Stimulated activated CD4-positive, alpha-beta T cell treated with anti-CD3 and anti-CD28 coated beads, Interleukin-1b, Interleukin-23, amount 100 ng/mL, for 48 hours (primary cell): Measurements from ENCODE around the gene HOOK2.
"Not testable (repeated sequence)": the region's sequence is repeated elsewhere in the genome, so short reads cannot be mapped to it uniquely, and the experiment has no call there.

ENCODE experiments used
- DNase-seq: peaks from one replicate; pipeline ENCODE4 v3.0.0-alpha.2; 2020

HOOK2 gene

GRCh38 chr19:12720296-12720695 is 55.1 kb downstream of the HOOK2 start:
- DNase-seq: no peak

- no peak for DNase-seq
Measured at GRCh38 chr19:12715929-12716328, 59.4 kb downstream of the HOOK2 start.

GRCh38 chr19:12715102-12715501 is 60.2 kb downstream of the HOOK2 start:
- no peak for DNase-seq

GRCh38 chr19:12713304-12713703 is 62.0 kb downstream of the HOOK2 start:
- not testable (repeated sequence) for DNase-seq
